GM19240 (cell line): ENCODE data around the gene SRSF12.
"Not testable (repeated sequence)": the region's sequence is repeated elsewhere in the genome, so short reads cannot be mapped to it uniquely, and the experiment has no call there.

Source experiments
- DNase-seq: peaks from one replicate; pipeline ENCODE4 v3.0.0; 2011; ENCODE audit warnings: low spot score; ENCODE audit not compliant: insufficient read length

SRSF12 gene

GRCh38 chr6:89131599-89131998 lies 13.7 kb upstream of the SRSF12 start:
- DNase-seq, result no peak

GRCh38 chr6:89128256-89128671 lies 10.4 kb upstream of the SRSF12 start:
- not testable (repeated sequence) for DNase-seq

GRCh38 chr6:89122625-89123024 lies 4.8 kb upstream of the SRSF12 start:
- DNase-seq, result no peak

- no peak for DNase-seq
Observed at GRCh38 chr6:89121934-89122333, 4.1 kb upstream of the SRSF12 start.

- DNase-seq, result no peak
Observed at GRCh38 chr6:89120371-89120770, 2.5 kb upstream of the SRSF12 start.

GRCh38 chr6:89118931-89119330 lies 1.1 kb upstream of the SRSF12 start:
- DNase-seq, result no peak

GRCh38 chr6:89116702-89117101 lies 1.2 kb downstream of the SRSF12 start:
- DNase-seq, result no peak

- no peak for DNase-seq
Observed at GRCh38 chr6:89111933-89112332, 5.9 kb downstream of the SRSF12 start.

GRCh38 chr6:89110284-89110683 lies 7.6 kb downstream of the SRSF12 start:
- no peak for DNase-seq

GRCh38 chr6:89100114-89100513 lies 17.8 kb downstream of the SRSF12 start:
- DNase-seq, result no peak

GRCh38 chr6:89098461-89098860 lies 19.4 kb downstream of the SRSF12 start:
- DNase-seq, result no peak

GRCh38 chr6:89087881-89088280 lies 30.0 kb downstream of the SRSF12 start:
- DNase-seq, result no peak

GRCh38 chr6:89085409-89086205 lies 32.3 kb downstream of the SRSF12 start:
- no peak for DNase-seq

- no peak for DNase-seq
Observed at GRCh38 chr6:89084954-89085353, 32.9 kb downstream of the SRSF12 start.

GRCh38 chr6:89084542-89084941 lies 33.3 kb downstream of the SRSF12 start:
- DNase-seq, result no peak

- no peak for DNase-seq
Observed at GRCh38 chr6:89082486-89082891, 35.4 kb downstream of the SRSF12 start.

- DNase-seq, result peak; percentile 64
Observed at GRCh38 chr6:89081423-89082322, 36.2 kb downstream of the SRSF12 start.

- DNase-seq, result no peak
Observed at GRCh38 chr6:89081129-89081422, 36.8 kb downstream of the SRSF12 start.

GRCh38 chr6:89080281-89081128 lies 37.4 kb downstream of the SRSF12 start, which contains the start of gene PNRC1:
Gene PNRC1, plus strand, starts transcription at chr6:89080751. Its CDS starts 144 bp downstream, at chr6:89080895.
- DNase-seq, result peak; percentile 83

- no peak for DNase-seq
Observed at GRCh38 chr6:89079511-89080234, 38.2 kb downstream of the SRSF12 start.

GRCh38 chr6:89073840-89074239 lies 44.0 kb downstream of the SRSF12 start:
- DNase-seq, result no peak
